Neural progenitor cell (in vitro differentiated cells): Measurements from ENCODE around the gene FAM20A. TPM values are rescaled to one million over a fixed set of nuclear protein-coding genes. Genes with fewer than 3 reads are reported as not detected.

Experiments used
- DNase-seq: peaks from one replicate; pipeline ENCODE4 v3.0.0-alpha.2; 2016; ENCODE audit warnings: low spot score
- H2AFZ ChIP-seq: fragments of 200-600 bp; sonication (generic); replicated peaks from 2 replicates; pipeline ENCODE4 v1.6.1; 2016; ENCODE audit warnings: antibody characterized with exemption
- H3F3A ChIP-seq: fragments of 200-600 bp; sonication (generic); 2 replicates; pipeline ENCODE4 v1.6.1; 2016; ENCODE audit warnings: antibody characterized with exemption, low read depth
- H3K27ac ChIP-seq: fragments of 200-600 bp; sonication (generic); 2 replicates; pipeline ENCODE4 v1.5.1; 2016; ENCODE audit warnings: mild to moderate bottlenecking
- H3K27me3 ChIP-seq: fragments of 200-600 bp; sonication (generic); 2 replicates; pipeline ENCODE4 v1.6.1; 2016; ENCODE audit warnings: mild to moderate bottlenecking, moderate library complexity
- H3K36me3 ChIP-seq: fragments of 200-600 bp; sonication (generic); 2 replicates; pipeline ENCODE4 v1.5.1; 2016
- H3K4me1 ChIP-seq: fragments of 200-600 bp; sonication (generic); 2 replicates; pipeline ENCODE4 v1.6.1; 2016; ENCODE audit warnings: mixed run types
- H3K4me2 ChIP-seq: fragments of 200-600 bp; sonication (generic); 2 replicates; pipeline ENCODE4 v1.6.1; 2016
- H3K4me3 ChIP-seq: fragments of 200-600 bp; sonication (generic); 2 replicates; pipeline ENCODE4 v1.5.1; 2016
- H3K79me2 ChIP-seq: fragments of 200-600 bp; sonication (generic); 2 replicates; pipeline ENCODE4 v1.6.1; 2016; ENCODE audit warnings: low read depth
- H3K9ac ChIP-seq: fragments of 200-600 bp; sonication (generic); 2 replicates; pipeline ENCODE4 v1.6.1; 2016
- H3K9me3 ChIP-seq: fragments of 200-600 bp; sonication (generic); 2 replicates; pipeline ENCODE4 v1.5.1; 2016; ENCODE audit warnings: low read depth
- H4K20me1 ChIP-seq: fragments of 200-600 bp; sonication (generic); 2 replicates; pipeline ENCODE4 v1.6.1; 2016; ENCODE audit warnings: low read depth
- H3K27ac Mint-ChIP-seq: 3 replicates; pipeline ENCODE4 v1.8.0; 2021; ENCODE audit warnings: mixed read lengths
- H3K27me3 Mint-ChIP-seq: 2 replicates; pipeline ENCODE4 v1.8.0; 2022; ENCODE audit warnings: low read depth, mild to moderate bottlenecking, inconsistent platforms, moderate library complexity, mixed read lengths; ENCODE audit not compliant: insufficient read depth
- H3K36me3 Mint-ChIP-seq: 3 replicates; pipeline ENCODE4 v1.8.0; 2021; ENCODE audit warnings: mixed read lengths
- H3K4me1 Mint-ChIP-seq: 3 replicates; pipeline ENCODE4 v1.8.0; 2021; ENCODE audit warnings: mixed read lengths
- H3K4me3 Mint-ChIP-seq: 3 replicates; pipeline ENCODE4 v1.8.0; 2021; ENCODE audit warnings: mild to moderate bottlenecking, moderate library complexity, mixed read lengths
- H3K9me3 Mint-ChIP-seq: 3 replicates; pipeline ENCODE4 v1.8.0; 2020; ENCODE audit warnings: mixed read lengths
- CTCF ChIP-seq: fragments of 200-600 bp; sonication (generic); IDR thresholded peaks from 2 replicates; pipeline ENCODE4 v1.5.1; 2017; ENCODE audit warnings: antibody characterized with exemption, mild to moderate bottlenecking
- EZH2 ChIP-seq: fragments of 200-600 bp; sonication (generic); IDR thresholded peaks from 2 replicates; pipeline ENCODE4 v1.6.1; 2017; ENCODE audit warnings: antibody characterized with exemption, mild to moderate bottlenecking, moderate library complexity
- EZH2phosphoT487 ChIP-seq: fragments of 200-600 bp; sonication (generic); IDR thresholded peaks from 2 replicates; pipeline ENCODE4 v1.6.1; 2017; ENCODE audit warnings: antibody characterized with exemption
- total RNA-seq: library from RNA; depleted of rRNA; stranded (reverse); fragments of >200 nt; gene quantifications from 2 replicates; pipeline ENCODE4 v1.2.3, GENCODE V29; 2015; ENCODE audit warnings: low replicate concordance

The FAM20A gene
- total RNA-seq, 1 donor from 2014 or later, result 0.41 TPM

DNA sequence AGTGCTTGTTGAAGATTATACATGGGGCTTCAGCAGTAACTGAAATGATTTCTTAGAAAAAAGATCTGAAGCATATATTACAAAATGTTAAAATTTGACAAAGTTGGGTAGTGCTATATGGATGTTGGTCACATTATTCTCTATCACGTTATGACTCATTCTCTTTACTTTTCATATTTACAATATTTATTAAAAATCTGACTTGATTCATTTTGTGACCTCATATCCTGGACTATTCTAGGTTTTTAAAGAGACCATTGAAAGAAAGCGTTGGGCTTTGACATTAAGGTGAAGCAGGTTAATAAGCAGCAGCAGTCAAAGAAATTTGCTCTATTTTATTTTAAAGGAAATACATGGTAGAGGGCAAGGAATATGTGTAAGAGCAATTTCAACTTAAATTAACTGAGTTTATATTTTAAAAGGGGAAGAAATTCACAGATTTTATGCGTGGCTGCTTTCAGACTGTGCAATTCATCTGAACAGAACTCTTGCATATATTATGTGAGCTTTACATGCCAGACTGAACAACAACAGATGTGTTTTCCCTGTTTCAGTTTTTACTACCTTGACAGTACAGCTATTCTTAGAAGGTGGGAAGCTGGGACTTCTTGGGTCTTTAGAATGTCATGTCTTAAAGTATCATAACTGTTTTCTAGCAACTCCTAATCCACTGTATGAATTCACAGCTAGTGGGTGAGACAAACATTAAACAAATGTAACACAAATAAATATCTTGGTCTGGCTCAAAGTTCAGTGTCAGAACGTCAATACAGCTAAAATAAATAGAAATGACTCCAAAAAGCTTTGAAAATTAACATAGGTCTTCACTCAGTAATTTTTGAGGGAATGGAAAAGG, 10.4 kb upstream of the FAM20A start:
- no peaks in the 10 kb centered on the region for H4K20me1 ChIP-seq
- H3K4me1 Mint-ChIP-seq, result no peaks in the 10 kb centered on the region
- no peak overlapping the region for H3K27ac Mint-ChIP-seq
- H3K4me3 ChIP-seq, result no peak overlapping the region
- H3K79me2 ChIP-seq, result no peaks in the 10 kb centered on the region
- H3K4me2 ChIP-seq, result no peak overlapping the region
- no peaks in the 10 kb centered on the region for H3K27me3 ChIP-seq
- H3K36me3 ChIP-seq, result no peaks in the 10 kb centered on the region
- no peaks in the 10 kb centered on the region for H3K36me3 Mint-ChIP-seq
- H3K27me3 Mint-ChIP-seq, result no peaks in the 10 kb centered on the region
- no peaks in the 10 kb centered on the region for H3K4me1 ChIP-seq
- H3K4me3 Mint-ChIP-seq, result no peak overlapping the region
- TF ChIP-seq CTCF (no peak), EZH2 (no peak), EZH2phosphoT487 (no peak)
- no peak for DNase-seq
- peaks cover 33% of the 10 kb centered on the region for H3K9me3 Mint-ChIP-seq
- no peaks in the 10 kb centered on the region for H3F3A ChIP-seq
- H3K9me3 ChIP-seq, result peaks cover 11% of the 10 kb centered on the region
- no peak overlapping the region for H3K27ac ChIP-seq
- no peak overlapping the region for H3K9ac ChIP-seq
- H2AFZ ChIP-seq, result no peak overlapping the region

DNA sequence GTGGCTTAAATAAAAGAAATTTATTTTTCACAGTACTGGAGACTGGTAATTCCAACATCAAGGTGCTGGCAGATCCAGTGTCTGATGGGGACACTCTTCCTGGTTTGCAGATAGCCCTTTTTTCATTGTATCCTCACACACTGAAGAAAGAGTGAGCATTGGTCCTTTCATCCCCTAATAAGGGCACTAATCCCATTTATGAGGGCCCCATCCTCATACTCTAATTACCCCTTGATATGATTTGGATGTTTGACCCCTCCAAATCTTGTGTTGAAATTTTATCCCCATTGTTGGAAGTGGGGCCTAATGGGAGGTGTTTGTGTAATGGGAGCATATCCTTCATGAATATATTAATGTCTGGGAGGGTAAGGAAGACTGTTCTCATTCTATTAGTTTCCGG, 9.4 kb upstream of the FAM20A start:
- Histone ChIP-seq H3K4me2 (no peak overlapping the region), H3K4me3 (no peak overlapping the region), H2AFZ (no peak overlapping the region), H3K27me3 (no peaks in the 10 kb centered on the region), H3K4me1 (no peaks in the 10 kb centered on the region), H3F3A (no peaks in the 10 kb centered on the region), H3K36me3 (no peaks in the 10 kb centered on the region), H3K79me2 (no peaks in the 10 kb centered on the region), H3K9me3 (peaks cover 11% of the 10 kb centered on the region), H3K9ac (no peak overlapping the region), H3K27ac (no peak overlapping the region), H4K20me1 (no peaks in the 10 kb centered on the region)
- Mint-ChIP-seq H3K27me3 (no peaks in the 10 kb centered on the region), H3K27ac (no peak overlapping the region), H3K36me3 (no peaks in the 10 kb centered on the region), H3K9me3 (peaks cover 35% of the 10 kb centered on the region), H3K4me3 (no peak overlapping the region), H3K4me1 (no peaks in the 10 kb centered on the region)
- TF ChIP-seq EZH2phosphoT487 (no peak), EZH2 (no peak), CTCF (no peak)
- no peak for DNase-seq

DNA sequence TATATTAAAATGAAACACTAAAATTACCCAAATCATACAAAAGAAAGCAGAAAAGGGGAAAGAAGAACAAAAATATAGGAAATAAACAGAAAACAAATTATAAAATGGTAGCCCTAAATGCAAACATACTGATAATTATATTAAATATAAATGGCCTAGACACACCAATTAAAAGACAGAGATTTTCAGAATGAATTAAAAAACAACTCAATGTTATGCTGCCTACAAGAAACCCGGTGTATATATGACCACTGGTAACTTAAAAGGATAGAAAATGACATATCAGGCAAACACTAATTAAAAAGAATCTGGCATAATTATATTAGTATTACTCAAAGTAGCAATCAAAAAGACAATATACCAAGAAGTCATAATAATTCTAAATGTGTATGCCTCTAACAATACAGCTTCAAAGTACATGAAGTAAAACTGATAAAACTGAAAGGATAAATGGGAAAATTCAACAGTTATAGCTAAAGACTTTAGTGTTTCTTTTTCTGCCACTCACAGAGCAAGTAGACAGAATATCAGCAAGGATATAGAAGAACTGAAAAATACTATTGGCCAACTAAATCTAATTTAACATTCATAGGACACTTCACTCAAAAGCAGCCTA, 7.5 kb upstream of the FAM20A start:
- H4K20me1 ChIP-seq, result no peaks in the 10 kb centered on the region
- no peaks in the 10 kb centered on the region for H3K36me3 Mint-ChIP-seq
- no peak for DNase-seq
- no peak overlapping the region for H3K27ac ChIP-seq
- no peaks in the 10 kb centered on the region for H3K4me1 Mint-ChIP-seq
- no peak overlapping the region for H3K27ac Mint-ChIP-seq
- H3K4me3 Mint-ChIP-seq, result no peak overlapping the region
- H3K27me3 ChIP-seq, result peaks cover 2% of the 10 kb centered on the region
- H3K9me3 ChIP-seq, result peaks cover 11% of the 10 kb centered on the region
- H2AFZ ChIP-seq, result no peak overlapping the region
- H3K27me3 Mint-ChIP-seq, result peaks cover 3% of the 10 kb centered on the region
- no peak overlapping the region for H3K4me3 ChIP-seq
- H3K9me3 Mint-ChIP-seq, result peaks cover 35% of the 10 kb centered on the region
- H3K79me2 ChIP-seq, result no peaks in the 10 kb centered on the region
- no peaks in the 10 kb centered on the region for H3K36me3 ChIP-seq
- no peaks in the 10 kb centered on the region for H3K4me1 ChIP-seq
- H3F3A ChIP-seq, result no peaks in the 10 kb centered on the region
- TF ChIP-seq EZH2 (no peak), EZH2phosphoT487 (no peak), CTCF (no peak)
- H3K9ac ChIP-seq, result no peak overlapping the region
- H3K4me2 ChIP-seq, result no peak overlapping the region
